Neural progenitor cell (in vitro differentiated cells): ENCODE results near the gene VN1R4.

Experiments
- CTCF ChIP-seq: fragments of 200-600 bp; sonication (generic); IDR thresholded peaks from 2 replicates; pipeline ENCODE4 v1.5.1; 2017; ENCODE audit warnings: antibody characterized with exemption, mild to moderate bottlenecking
- EZH2 ChIP-seq: fragments of 200-600 bp; sonication (generic); IDR thresholded peaks from 2 replicates; pipeline ENCODE4 v1.6.1; 2017; ENCODE audit warnings: antibody characterized with exemption, mild to moderate bottlenecking, moderate library complexity
- EZH2phosphoT487 ChIP-seq: fragments of 200-600 bp; sonication (generic); IDR thresholded peaks from 2 replicates; pipeline ENCODE4 v1.6.1; 2017; ENCODE audit warnings: antibody characterized with exemption

GRCh38 chr19:53224606-53225005 lies 42.9 kb downstream of the VN1R4 start:
- no peak for TF ChIP-seq CTCF
- TF ChIP-seq EZH2: no peak
- TF ChIP-seq EZH2phosphoT487: no peak
